ENCODE measurements around the gene DDRGK1.

Gene DDRGK1

GRCh38 chr20:3227936-3228749, 23.7 kb upstream of the DDRGK1 start:
- Histone ChIP-seq H3K27me3 (ENCODE audit: insufficient read depth, insufficient read length) (no peaks in the 10 kb centered on the region), H3K9me3 (ENCODE audit: insufficient read depth, low read length) (no peaks in the 10 kb centered on the region), H3K4me3 (ENCODE audit: insufficient read length, low read depth) (no peak overlapping the region), H3K9ac (ENCODE audit: insufficient read length, low read depth) (no peak overlapping the region), H3K36me3 (ENCODE audit: insufficient read depth, insufficient read length, low read length) (peaks cover 41% of the 10 kb centered on the region), H3K4me1 (ENCODE audit: insufficient read depth, insufficient read length) (peaks cover 4% of the 10 kb centered on the region)
- DNase-seq (ENCODE audit: low read depth, low spot score), result no peak
- no peak for TF ChIP-seq YY1 (IDR thresholded peaks at IDR 0.05; ENCODE audit: insufficient read depth, insufficient read length)
- no peak for TF ChIP-seq SUZ12 (IDR thresholded peaks at IDR 0.05; ENCODE audit: extremely low read depth, insufficient read depth, insufficient read length)
- no peak for TF ChIP-seq ZNF274 (IDR thresholded peaks at IDR 0.05; ENCODE audit: low read depth, low read length)

GRCh38 chr20:3227506-3227905, 23.0 kb upstream of the DDRGK1 start:
- Histone ChIP-seq H3K9ac (ENCODE audit: insufficient read length, low read depth) (no peak overlapping the region), H3K4me1 (ENCODE audit: insufficient read depth, insufficient read length) (peaks cover 6% of the 10 kb centered on the region), H3K36me3 (ENCODE audit: insufficient read depth, insufficient read length, low read length) (peaks cover 47% of the 10 kb centered on the region), H3K4me3 (ENCODE audit: insufficient read length, low read depth) (no peak overlapping the region), H3K27me3 (ENCODE audit: insufficient read depth, insufficient read length) (no peaks in the 10 kb centered on the region), H3K9me3 (ENCODE audit: insufficient read depth, low read length) (no peaks in the 10 kb centered on the region)
- no peak for DNase-seq (ENCODE audit: low read depth, low spot score)
- no peak for TF ChIP-seq SUZ12 (IDR thresholded peaks at IDR 0.05; ENCODE audit: extremely low read depth, insufficient read depth, insufficient read length)
- no peak for TF ChIP-seq YY1 (IDR thresholded peaks at IDR 0.05; ENCODE audit: insufficient read depth, insufficient read length)
- no peak for TF ChIP-seq ZNF274 (IDR thresholded peaks at IDR 0.05; ENCODE audit: low read depth, low read length)

GRCh38 chr20:3226864-3227263, 22.4 kb upstream of the DDRGK1 start:
- no peak for DNase-seq (ENCODE audit: low read depth, low spot score)
- Histone ChIP-seq H3K27me3 (ENCODE audit: insufficient read depth, insufficient read length) (no peaks in the 10 kb centered on the region), H3K4me1 (ENCODE audit: insufficient read depth, insufficient read length) (peaks cover 7% of the 10 kb centered on the region), H3K4me3 (ENCODE audit: insufficient read length, low read depth) (no peak overlapping the region), H3K9me3 (ENCODE audit: insufficient read depth, low read length) (no peaks in the 10 kb centered on the region), H3K9ac (ENCODE audit: insufficient read length, low read depth) (no peak overlapping the region), H3K36me3 (ENCODE audit: insufficient read depth, insufficient read length, low read length) (peaks cover 50% of the 10 kb centered on the region)
- no peak for TF ChIP-seq YY1 (IDR thresholded peaks at IDR 0.05; ENCODE audit: insufficient read depth, insufficient read length)
- TF ChIP-seq SUZ12 (IDR thresholded peaks at IDR 0.05; ENCODE audit: extremely low read depth, insufficient read depth, insufficient read length), result no peak
- no peak for TF ChIP-seq ZNF274 (IDR thresholded peaks at IDR 0.05; ENCODE audit: low read depth, low read length)

DNA sequence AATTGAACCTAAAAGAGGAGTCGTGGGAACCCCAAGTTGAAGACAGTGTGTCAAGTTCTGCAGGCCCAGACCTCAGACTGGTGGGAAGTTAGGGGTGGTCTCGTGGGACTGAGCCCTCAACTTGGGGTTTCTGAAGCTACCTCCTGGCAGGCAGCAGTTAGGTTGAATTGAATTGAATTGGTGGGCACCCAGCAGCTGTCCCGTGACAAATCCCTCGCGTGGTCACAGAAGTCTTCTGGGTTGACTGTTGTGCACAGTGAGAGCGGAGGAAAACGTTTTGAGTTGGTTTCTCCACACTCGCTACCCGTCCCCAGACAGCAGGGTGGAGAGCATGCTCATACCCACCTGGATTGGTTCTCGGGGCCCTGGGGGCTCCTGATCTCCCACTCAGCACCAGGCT, 21.6 kb upstream of the DDRGK1 start:
- no peak for TF ChIP-seq YY1 (IDR thresholded peaks at IDR 0.05; ENCODE audit: insufficient read depth, insufficient read length)
- TF ChIP-seq ZNF274 (IDR thresholded peaks at IDR 0.05; ENCODE audit: low read depth, low read length), result no peak
- TF ChIP-seq SUZ12 (IDR thresholded peaks at IDR 0.05; ENCODE audit: extremely low read depth, insufficient read depth, insufficient read length), result no peak
- peaks cover 58% of the 10 kb centered on the region for H3K36me3 ChIP-seq (ENCODE audit: insufficient read depth, insufficient read length, low read length)
- no peaks in the 10 kb centered on the region for H3K27me3 ChIP-seq (ENCODE audit: insufficient read depth, insufficient read length)
- no peaks in the 10 kb centered on the region for H3K9me3 ChIP-seq (ENCODE audit: insufficient read depth, low read length)
- peaks cover 7% of the 10 kb centered on the region for H3K4me1 ChIP-seq (ENCODE audit: insufficient read depth, insufficient read length)
- H3K9ac ChIP-seq (ENCODE audit: insufficient read length, low read depth), result no peak overlapping the region
- H3K4me3 ChIP-seq (ENCODE audit: insufficient read length, low read depth), result no peak overlapping the region
- no peak for DNase-seq (ENCODE audit: low read depth, low spot score)

GRCh38 chr20:3224681-3225421, 20.4 kb upstream of the DDRGK1 start:
- no peak overlapping the region for H3K9ac ChIP-seq (ENCODE audit: insufficient read length, low read depth)

DNA sequence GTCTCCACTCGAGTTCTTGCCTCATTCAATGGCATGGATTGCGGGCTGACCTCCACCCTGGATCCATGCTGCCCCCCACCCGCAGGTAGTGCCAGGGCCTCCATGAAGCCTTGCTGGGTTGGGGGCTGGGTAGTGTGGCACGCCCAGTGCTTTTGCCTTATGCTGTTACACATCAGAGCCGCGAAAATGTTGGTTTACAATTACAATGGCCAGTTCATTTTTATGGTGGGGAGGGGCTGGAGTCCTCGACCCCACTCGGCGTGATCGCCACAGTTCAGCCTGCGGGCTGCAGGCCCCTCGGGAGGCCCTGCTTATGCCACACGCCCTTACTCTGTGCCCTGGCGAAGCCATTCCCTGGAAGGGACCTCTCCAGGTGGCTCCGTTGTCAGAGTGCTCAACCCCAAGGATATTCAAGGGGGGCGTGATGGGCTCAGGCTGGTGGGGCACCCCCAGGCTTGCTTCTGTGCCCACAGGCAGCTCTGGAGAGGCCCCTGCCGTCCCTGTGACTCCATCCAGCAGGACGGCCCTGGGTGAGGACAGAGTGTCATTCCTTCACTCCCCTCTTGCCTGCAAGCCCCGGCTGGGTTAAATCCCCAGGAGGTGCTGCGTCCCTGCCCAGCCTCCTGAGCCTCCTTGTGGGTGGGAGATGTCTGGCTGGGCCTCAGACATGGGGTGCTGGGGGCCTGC, 19.7 kb upstream of the DDRGK1 start:
- Histone ChIP-seq H3K4me3 (ENCODE audit: insufficient read length, low read depth) (no peak overlapping the region), H3K4me1 (ENCODE audit: insufficient read depth, insufficient read length) (peaks cover 7% of the 10 kb centered on the region), H3K9ac (ENCODE audit: insufficient read length, low read depth) (peak overlapping the region; percentile 10), H3K9me3 (ENCODE audit: insufficient read depth, low read length) (no peaks in the 10 kb centered on the region), H3K36me3 (ENCODE audit: insufficient read depth, insufficient read length, low read length) (peaks cover 68% of the 10 kb centered on the region), H3K27me3 (ENCODE audit: insufficient read depth, insufficient read length) (no peaks in the 10 kb centered on the region)
- no peak for TF ChIP-seq SUZ12 (IDR thresholded peaks at IDR 0.05; ENCODE audit: extremely low read depth, insufficient read depth, insufficient read length)
- no peak for TF ChIP-seq ZNF274 (IDR thresholded peaks at IDR 0.05; ENCODE audit: low read depth, low read length)
- TF ChIP-seq YY1 (IDR thresholded peaks at IDR 0.05; ENCODE audit: insufficient read depth, insufficient read length), result no peak
- no peak for DNase-seq (ENCODE audit: low read depth, low spot score)

More at GRCh38 chr20:3224681-3225421, 20.4 kb upstream of the DDRGK1 start:
- DNase-seq (ENCODE audit: low read depth, low spot score), result no peak
- TF ChIP-seq ZNF274 (IDR thresholded peaks at IDR 0.05; ENCODE audit: low read depth, low read length), result no peak
- TF ChIP-seq YY1 (IDR thresholded peaks at IDR 0.05; ENCODE audit: insufficient read depth, insufficient read length), result no peak
- no peak for TF ChIP-seq SUZ12 (IDR thresholded peaks at IDR 0.05; ENCODE audit: extremely low read depth, insufficient read depth, insufficient read length)
- no peaks in the 10 kb centered on the region for H3K9me3 ChIP-seq (ENCODE audit: insufficient read depth, low read length)
- H3K27me3 ChIP-seq (ENCODE audit: insufficient read depth, insufficient read length), result no peaks in the 10 kb centered on the region
- peaks cover 7% of the 10 kb centered on the region for H3K4me1 ChIP-seq (ENCODE audit: insufficient read depth, insufficient read length)
- no peak overlapping the region for H3K4me3 ChIP-seq (ENCODE audit: insufficient read length, low read depth)
- peaks cover 69% of the 10 kb centered on the region for H3K36me3 ChIP-seq (ENCODE audit: insufficient read depth, insufficient read length, low read length)

DNA sequence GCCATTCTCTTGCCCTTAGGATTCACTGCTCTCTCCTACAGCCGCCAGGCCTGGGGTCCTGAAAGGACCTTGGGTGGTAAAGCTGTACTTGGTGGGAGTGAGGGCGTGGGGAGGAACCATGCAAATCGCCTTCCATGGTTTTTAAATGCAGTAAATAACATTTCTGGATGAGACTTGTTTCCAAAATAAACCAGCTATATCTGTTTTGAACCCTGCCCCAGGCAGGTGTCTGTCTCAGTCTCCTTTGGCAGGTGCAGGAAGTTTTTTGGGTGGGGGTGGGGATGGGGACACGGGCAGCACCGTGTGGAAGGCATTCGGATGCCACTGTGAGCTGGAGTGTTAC, 19.1 kb upstream of the DDRGK1 start:
- H3K9me3 ChIP-seq (ENCODE audit: insufficient read depth, low read length), result no peaks in the 10 kb centered on the region
- H3K9ac ChIP-seq (ENCODE audit: insufficient read length, low read depth), result no peak overlapping the region
- peaks cover 69% of the 10 kb centered on the region for H3K36me3 ChIP-seq (ENCODE audit: insufficient read depth, insufficient read length, low read length)
- DNase-seq (ENCODE audit: low read depth, low spot score), result no peak
- TF ChIP-seq SUZ12 (IDR thresholded peaks at IDR 0.05; ENCODE audit: extremely low read depth, insufficient read depth, insufficient read length) (no peak), ZNF274 (IDR thresholded peaks at IDR 0.05; ENCODE audit: low read depth, low read length) (no peak), YY1 (IDR thresholded peaks at IDR 0.05; ENCODE audit: insufficient read depth, insufficient read length) (no peak)
- no peak overlapping the region for H3K4me3 ChIP-seq (ENCODE audit: insufficient read length, low read depth)
- H3K4me1 ChIP-seq (ENCODE audit: insufficient read depth, insufficient read length), result peaks cover 7% of the 10 kb centered on the region
- H3K27me3 ChIP-seq (ENCODE audit: insufficient read depth, insufficient read length), result no peaks in the 10 kb centered on the region
